Occipital lobe (tissue), 2 donors: ENCODE measurements around the gene PPM1H. TPM values are rescaled to one million over a fixed set of nuclear protein-coding genes. Genes with fewer than 3 reads are reported as not detected.

ENCODE experiments used
- DNase-seq: peaks from one replicate; lab custom pipeline; 2025; lab: John Stamatoyannopoulos, UW
- total RNA-seq: library from RNA; depleted of rRNA; stranded (reverse); fragments of >200 nt; gene quantifications from one replicate; pipeline ENCODE4 v1.2.3, GENCODE V29; 2014

Gene PPM1H
- total RNA-seq, 1 donor from 2014 or later: 10.6 TPM

DNA sequence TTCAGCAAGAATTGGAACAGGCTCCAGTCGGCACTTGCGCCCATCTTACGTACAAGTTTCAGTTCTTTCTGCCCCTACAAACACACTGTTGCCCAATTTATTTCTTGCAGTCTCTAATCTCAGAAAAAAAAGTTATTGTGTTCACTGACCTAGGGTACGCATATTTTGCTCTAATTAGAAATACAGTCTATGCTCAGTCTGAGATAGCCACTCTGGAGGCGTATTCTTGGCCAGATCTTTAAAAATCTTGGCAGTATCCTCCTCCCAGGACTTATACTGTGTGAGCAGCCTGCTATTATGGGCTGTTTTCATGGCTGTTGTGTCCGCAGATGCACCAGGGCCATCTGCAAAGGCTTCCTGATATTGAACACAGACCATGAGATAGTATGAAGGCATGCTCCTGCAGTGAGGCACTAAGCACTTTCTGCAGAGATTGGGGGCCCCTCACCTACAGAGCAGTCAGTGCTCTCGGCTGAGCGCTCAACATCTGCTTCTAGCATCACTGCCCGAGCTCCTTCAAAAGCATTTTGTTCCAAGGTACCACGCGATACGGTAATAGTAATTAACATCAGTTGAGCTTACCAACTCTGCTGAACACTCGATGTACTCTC is 57.9 kb downstream of the PPM1H start:
- DNase-seq: peak; percentile 29

DNA sequence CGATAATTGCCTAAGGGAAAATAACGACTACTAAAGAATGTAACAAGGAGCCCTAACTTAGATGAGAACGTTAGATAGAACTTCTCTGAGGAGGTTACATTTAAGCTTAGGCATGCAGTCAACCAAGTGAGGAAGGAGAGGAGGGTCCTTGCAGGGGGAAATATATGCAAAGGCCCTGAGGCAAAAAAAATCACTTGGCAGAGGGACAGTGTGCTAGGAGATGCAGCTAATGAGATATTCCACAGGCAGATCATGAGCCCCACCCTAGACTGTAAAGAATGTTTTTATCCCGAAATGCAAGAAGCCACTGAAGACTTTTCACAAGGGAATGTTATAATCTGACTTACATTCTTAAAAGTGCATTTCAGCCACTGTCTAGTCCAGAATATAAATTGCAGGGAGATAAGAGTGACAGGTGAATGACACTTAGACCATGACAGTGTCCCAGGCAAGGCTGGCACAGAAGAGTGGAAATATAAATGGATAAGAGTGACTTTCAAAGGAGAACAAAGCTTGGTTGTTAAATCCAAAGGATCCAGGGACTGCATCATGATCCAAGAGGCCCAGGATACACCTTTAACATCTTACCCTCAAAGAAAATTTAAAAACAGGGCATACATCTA is 61.0 kb downstream of the PPM1H start:
- DNase-seq: no peak

DNA sequence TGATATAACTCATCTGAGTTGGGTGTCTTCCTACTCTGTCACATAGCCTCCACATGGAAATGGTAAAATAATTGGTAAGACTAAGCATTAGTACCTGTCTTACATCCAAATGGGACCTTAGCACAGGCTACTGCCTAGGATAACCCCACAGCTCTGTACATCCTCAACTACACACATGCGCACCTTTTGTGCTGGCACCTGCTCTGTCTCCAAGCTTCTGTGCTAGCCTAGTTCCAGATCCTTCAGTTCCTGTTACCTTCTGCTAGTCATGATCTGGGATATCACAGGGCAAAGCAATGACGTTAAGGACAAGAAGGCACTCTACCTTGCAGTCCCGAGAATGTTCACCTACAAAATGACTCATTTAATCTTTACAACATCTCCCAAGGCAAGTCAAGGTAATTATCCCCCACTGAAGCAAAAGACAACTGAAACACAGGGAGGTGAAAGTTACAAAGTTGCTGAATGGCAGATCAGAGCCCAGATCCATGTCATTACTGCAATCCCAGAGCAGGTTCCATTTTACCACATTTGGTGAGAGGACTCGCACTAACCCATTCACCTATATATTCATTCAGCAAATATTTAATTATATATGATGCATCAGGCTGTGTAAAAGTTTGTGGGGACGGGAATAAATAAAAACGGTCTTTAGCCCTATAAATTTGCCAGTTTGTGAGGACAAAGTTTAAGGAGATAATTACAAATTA is 61.7 kb downstream of the PPM1H start:
- DNase-seq: no peak

DNA sequence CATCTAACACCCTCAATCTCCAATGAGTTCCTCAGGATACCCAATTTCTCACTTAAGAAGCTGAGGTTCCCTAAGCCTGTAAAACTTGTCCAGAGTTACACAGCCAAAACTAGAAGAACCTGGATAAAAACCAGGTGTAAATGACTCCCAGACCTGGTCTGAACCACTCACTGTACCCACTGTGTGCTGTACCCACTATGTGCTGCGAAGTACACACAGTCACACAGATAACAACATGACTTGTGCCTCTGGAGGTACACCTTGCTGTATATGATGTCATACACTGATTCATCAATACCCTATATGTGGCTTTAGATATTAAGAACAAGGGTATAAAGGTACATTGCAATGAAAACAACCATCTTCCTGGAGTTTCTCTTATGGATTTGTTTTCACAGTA is 66.1 kb downstream of the PPM1H start:
- DNase-seq: no peak

DNA sequence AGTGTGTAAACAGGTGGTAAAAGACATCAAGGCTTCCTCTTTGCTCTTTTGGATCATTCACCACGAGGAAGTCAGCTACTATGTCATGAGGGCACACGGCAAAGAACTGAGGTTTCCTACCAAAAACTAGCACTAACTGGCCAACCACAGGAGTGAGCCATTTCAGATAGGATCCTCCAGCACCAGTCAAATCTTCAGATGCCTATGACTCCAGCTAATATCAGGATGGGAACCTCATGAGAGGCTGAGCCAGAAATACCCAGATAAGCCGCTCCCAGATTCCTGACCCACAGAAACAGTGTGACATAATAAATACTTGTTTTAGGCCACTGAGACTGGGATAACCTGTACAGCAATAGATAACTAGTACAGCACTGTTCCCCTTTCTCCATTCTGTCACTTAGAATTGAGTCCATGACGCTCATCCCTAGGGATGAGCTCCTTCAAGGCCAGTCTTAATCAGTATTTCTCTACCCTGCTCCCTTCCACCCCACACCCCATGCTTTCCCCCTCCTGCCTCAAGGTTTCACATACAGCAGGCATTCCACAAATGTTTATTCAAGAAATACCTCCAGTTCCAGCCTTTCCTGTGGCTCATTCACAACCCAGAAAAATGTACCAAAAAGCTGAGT is 68.4 kb downstream of the PPM1H start:
- DNase-seq: no peak

DNA sequence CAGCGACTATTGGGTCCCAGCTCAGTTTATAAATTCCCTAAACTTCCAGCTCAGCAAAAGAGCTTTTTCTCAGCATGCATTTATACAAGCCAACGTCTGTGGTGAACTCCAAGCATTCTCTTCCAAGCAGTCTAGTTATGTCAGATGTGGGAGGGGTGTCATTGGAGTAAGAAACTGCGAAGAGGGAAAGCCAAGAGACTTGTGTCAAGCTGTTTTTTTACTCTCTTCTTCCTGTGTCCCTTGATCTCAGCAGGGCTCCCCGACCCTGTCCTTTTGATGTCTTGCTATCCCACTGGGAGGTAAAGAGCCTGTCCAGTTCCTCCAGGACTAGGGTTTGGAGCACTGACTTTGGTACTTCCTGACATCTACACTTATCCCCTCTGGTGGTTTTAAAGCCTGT is 69.0 kb downstream of the PPM1H start:
- DNase-seq: no peak

DNA sequence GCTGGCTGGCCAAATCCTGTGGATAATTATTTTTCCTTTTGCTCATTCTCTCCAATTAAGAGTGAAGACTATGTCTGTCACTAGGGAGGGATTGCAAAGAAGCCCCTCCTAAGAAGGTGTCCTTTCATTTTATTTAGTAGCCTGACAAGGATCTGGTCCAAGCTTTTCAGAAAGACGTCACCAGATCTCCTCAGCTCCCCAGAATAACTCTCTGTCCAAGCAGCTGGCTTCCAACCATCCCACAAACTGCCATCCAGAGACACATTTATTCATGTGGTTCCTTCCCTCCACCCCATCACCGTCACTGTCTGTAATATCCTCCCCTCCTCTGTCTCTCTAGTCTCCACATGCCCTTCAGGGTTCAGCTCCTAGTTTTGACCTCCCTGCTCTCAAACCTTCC is 69.9 kb downstream of the PPM1H start:
- DNase-seq: no peak

DNA sequence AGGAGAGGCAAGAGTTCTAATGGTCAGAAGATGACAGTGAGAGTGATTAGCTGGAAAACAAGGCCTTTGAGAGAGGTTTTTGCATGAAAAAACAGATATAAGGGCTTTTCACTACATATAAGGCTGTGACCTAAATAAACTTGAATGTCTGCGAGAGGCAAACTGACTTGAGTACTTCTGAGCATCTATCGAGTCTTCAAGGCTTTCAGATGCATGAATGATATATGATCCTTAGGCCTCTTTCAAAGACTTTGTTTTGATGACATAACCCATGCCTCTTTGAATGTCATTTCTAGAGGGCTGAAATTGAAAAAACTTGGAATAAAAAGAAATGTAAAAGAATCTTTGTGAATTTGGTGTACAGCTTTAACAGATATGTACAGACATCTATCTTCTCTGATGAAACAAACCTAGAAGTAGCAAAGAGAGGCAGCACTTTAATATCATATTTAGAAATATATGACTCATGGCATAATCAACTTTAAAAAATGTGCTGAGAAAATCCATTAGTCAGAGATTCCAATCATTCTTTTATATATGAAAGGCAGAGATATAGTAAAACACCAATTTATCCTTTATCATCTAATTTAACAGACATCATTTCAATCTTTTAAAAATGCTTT is 72.6 kb downstream of the PPM1H start:
- DNase-seq: no peak

DNA sequence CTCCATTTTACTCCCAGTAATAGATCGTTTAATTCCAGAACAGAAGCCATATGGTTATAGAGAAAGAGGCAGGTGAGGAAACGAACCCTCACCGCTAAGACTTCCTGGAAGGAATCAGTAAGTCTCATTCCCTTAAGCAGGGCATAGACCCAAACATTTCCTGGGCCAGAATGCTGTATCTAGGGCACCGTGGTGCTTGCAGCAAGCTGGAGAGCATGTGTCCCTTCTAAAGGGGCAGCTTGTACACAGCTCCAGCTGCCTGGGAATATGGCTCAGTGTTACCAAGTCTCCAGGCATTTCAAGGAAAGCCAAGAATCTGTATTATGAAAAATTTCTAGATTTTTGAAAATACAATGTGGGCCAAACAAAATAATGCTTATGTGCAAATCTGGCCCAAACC is 73.4 kb downstream of the PPM1H start:
- peak; percentile 23 for DNase-seq

DNA sequence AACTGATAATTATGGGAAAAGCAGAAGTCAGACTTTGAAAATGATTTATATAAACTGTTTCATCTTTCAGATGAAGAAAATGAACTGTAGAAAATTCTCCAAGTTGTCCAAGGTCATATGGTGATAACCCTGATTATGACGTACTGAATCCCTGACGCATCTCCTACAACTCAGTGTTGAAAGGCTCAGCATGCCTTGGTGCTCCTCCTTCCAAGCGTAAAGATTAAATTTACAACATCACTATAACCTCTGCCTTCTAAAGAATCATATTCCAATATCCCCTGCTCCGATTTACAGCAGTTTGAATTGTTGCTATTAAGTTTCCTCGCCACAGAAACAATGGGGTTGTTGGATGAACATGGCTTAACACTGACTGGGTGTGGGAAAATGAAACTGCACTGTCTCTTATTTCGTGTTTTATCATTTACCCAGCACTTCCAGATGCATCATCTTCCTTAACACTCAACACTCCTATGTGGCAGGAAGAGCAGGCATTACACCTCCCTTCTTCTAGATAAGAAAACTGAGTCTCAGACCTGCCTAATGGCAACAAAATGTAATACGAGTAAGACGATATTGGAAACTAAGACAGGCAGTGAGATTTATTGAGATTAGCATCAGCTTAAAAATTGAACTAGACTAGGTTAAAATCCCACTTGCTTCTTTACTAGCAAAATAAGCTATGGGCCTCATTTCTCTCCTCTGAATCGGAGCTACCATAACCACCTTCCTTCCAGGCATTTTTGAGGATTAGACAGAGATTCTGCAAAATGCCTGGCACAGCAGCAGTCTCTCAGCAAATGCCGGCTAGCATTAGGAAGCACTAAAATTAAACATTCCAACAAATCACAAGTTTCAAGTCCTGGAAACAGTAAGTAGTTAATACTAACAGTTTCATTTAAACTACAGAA is 74.2 kb downstream of the PPM1H start:
- no peak for DNase-seq

DNA sequence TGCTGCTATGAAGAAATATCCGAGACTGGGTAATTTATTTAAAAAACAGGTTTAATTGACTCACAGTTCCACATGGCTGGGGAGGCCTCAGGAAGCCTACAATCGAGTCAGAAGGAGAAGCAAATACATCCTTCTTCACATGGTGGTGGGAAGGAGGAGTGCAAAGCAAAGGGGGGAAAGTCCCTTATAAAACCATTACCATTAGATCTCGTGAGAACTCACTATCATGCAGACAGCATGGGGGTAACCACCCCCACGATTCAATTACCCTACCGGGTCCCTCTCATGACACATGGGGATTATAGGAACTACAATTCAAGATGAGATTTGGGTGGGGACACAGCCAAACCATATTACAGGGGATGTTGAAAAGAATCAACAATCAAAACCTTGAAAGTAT is 74.9 kb downstream of the PPM1H start:
- no peak for DNase-seq

DNA sequence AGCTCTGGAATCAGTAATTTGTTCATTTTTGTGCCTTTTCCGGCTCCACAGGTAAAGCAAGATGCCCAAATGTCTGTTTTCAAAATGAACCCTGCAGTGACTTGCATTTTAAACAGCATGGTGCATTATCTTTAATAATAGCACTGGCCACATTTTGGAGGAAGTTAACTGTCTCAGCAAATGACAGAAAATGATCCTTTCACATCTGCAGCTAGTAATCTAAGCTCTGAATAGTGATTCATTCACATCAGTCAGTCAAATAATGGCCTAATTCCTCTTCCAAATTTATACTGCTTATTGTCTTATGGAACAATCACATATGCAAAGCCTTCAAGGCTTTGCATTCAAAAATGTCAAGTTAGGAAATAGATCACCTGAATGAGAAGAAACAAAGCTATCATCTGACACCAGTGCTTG is 75.6 kb downstream of the PPM1H start:
- no peak for DNase-seq

DNA sequence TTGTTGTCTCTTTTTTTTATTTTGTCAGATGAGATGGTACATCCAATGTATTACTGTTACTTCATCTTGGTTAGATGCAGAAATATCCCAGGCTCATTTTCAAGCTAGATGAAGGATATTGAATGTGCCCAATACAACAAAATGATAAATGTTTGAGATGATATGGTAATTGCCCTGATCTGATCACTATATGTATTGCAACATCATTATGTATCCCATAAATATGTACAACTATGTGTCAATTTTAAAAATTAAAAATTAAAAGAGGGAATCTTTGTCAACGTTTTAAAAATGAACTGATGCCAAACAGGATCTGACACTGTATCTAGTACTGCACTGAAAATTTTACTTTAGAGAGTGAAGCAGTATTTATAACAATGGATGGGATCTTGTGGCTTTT is 78.5 kb downstream of the PPM1H start:
- DNase-seq: no peak

DNA sequence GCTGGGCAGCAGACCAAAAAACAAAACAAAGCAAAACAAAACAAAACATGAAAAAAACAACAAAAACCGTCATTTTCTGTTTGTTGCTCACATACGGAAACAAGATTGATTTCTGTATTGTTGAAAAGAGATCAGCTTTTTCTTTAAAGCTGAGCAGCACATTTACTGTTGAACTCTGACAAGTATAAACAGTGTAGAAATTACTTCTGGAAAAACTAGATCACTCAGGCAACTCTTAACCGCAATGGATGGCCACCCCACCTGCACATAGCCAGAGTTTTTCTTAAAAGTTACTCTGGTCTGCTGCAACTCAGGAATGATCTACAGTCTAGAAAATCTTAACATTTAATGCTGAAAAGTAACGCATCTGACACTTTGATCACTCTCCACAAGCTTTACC is 80.9 kb downstream of the PPM1H start:
- no peak for DNase-seq

DNA sequence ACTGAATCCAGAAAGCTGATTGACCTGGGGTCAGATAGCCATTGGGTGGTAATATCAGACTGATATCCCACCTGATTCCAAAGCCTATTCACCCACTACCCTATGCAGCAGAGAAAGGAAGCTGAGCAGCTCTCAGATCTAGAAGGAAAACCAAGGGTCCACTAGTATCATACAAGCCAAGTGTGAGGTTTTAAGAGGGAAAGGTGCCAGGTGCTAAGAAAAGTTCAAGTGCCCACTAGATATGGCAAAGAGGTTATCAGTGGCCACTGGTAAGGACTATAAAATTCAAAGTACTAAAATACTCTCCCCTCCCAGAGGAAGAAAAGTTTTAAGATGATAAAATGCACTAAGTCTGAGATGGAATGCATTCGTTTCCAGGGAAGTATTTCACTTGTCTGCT is 85.6 kb downstream of the PPM1H start:
- DNase-seq: no peak

DNA sequence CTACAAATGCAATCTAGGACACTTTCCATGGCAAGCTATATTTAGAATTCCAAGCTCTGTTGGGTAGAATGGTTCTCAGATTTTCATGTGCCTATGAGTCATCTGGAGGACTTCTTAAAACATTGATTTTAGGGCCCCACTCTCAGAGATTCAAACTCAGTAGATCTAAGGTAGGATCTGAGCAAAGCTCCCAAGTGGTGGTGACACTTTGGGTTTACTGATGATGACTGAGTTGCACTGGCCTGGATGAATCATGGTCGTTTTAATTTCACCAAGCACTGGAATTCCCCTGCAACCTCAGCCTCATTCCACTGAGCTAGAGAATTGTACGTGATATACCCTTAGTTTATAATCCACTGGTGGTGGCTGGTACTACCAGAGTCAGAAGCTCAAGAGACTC is 86.5 kb downstream of the PPM1H start:
- DNase-seq: no peak

DNA sequence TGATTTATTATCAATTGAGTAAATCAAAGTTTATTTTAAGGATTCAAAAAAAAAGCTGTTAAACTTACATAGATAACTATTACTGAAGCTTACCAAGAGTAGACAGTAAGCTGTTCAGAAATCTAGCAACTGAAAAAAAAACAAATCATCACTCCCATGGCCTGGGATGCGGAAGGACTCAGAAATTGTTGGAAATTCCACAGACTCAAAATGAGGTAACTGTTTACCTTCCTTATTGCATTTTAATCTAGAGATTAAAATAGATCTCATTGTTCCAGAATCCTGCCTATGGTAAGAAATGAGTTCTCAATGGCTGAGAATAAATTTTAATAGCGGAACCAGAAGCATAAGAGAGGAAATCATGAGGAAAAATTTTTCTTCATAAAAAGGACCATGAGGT is 87.2 kb downstream of the PPM1H start:
- no peak for DNase-seq

DNA sequence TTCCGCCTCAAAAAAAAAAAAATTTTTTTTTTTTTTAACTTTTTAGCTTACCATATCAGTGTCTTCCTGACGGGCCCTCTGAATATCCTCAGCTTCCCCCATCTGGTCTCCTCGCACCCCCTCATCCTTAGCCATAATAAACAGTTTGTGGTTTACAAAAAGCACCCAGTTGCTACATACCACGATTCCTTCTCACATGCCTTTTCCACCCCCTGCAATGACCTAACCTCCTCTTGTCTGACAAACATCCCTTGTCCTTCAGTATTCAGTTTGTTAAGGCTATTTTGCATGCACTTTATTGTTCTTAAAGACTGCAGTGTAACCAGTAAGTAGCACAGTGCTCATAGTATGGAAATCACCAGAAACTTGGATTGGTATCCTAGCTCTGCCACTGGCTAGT is 88.5 kb downstream of the PPM1H start:
- no peak for DNase-seq

DNA sequence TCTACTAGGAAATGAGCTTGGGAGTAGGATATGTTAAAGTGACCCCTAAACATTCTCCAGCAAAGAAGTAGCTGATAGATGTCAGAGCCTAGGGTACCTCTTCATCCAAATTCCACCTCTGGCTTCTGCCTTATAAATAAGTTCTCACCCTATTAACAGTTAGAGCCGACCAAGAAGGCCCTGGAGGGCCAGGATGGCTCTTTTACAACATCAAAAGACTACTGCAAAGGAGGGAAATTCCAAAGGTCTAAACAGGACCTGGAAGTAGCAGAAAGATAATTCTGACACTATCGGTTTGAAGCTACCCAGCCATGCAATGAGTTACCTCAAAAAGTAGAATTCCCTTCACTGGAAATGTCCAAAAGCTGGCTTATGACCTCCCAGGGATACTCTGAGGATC is 90.0 kb downstream of the PPM1H start:
- DNase-seq: no peak

DNA sequence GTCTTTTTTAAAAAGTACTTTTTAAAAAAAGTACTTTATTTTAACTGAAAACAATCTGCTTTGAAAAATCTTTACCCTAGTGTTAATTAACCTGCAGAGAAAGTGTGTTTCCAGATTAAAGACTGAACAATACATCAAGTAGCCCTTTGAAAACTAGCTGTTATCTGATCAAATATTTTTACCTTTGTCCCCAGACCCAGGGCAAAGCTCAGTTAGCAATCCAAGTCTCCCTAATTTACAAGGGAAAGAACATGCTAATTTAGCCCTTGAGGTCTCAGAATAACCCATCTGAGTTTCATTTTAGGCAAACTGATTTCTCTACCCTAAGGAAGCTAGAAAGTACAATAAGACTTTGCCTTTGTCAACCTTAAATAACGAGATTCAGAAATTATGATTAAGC is 91.2 kb downstream of the PPM1H start:
- DNase-seq: no peak

DNA sequence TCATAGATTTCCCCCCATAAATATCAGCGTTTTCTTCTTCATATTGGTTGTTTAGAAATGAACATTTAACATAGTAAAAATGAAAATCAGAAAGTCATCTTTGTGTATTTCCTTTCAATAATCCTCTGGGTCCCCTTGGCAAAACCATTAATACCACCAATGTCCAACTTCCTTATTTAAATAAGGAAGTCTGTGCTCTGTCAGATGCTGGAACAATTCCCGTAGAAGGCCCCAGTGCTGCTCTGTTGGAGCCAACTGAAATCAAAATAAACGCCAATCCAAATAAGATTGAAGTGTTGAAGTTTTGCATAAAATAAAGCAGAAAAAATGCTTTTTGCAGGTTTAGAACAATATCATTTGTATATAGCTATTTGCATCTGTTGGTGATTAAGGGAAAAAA is 93.1 kb downstream of the PPM1H start:
- no peak for DNase-seq
